GM18519 (cell line): ENCODE results near the gene TNFRSF1B.
"Not testable (repeated sequence)": the region's sequence is repeated elsewhere in the genome, so short reads cannot be mapped to it uniquely, and the experiment has no call there.

Experiments used
- ATAC-seq: cut with Tn5 transposase; IDR thresholded peaks from one replicate; pipeline ENCODE4 v1.9.1; 2021; ENCODE audit warnings: mild to moderate bottlenecking, moderate library complexity; ENCODE audit not compliant: unreplicated experiment, low FRiP score

TNFRSF1B gene

GRCh38 chr1:12208271-12208670 lies 41.5 kb downstream of the TNFRSF1B start:
- no peak for ATAC-seq

GRCh38 chr1:12208764-12209494 lies 42.1 kb downstream of the TNFRSF1B start:
- ATAC-seq = no peak

DNA sequence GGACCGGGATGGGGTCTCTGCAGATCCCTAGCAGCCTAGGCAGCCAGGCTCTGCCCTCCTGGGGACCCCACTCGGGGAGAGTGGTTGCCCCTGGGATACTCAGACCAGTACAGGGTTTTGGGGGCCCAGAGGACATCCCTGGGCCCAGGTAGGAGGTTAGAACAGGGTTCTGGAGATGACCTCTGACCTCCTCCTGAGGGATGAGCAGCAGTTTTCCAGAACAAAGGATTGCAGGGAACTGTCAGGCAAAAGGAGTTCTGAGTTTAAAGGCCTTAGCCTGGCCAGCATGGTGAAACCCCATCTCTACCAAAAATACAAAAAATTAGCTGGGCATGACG lies 42.7 kb downstream of the TNFRSF1B start:
- no peak for ATAC-seq

GRCh38 chr1:12215118-12215961 lies 48.5 kb downstream of the TNFRSF1B start:
- no peak for ATAC-seq

DNA sequence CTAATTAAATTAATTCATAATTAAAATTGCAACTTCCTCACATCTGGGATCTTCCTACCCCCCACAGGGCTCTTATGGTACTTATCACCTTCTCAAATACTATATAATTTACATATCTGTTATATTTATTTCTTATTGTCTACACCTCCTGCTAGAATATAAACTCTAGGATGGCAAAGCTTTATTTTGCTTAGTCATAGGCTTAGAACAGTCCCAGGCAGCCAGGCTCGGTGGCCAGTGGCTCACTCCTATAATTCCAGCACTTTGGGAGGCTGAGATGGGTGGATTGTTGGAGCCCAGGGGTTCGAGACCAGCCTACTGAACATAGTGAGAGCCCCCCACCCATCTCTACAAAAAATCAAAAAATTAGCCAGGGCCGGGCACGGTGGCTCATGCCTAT lies 53.0 kb downstream of the TNFRSF1B start:
- no peak for ATAC-seq

DNA sequence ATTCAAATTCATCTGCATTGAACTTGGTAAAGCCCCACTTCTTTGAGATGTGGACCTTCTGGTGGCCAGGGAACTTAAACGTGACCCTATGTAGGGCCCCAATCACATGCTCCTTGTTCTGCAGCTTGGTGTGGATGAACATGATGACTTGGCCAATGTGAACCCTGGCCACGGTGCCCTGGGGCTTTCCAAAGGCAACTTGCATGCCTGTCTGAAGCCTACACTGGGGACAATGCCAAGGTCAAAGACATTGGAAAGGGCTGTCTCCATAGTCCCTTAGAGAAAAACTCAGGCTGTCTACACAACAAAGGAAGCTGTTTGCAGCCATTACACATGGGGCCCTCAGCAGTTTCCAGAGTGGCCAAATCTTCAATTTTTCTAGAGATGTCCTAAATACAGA lies 54.1 kb downstream of the TNFRSF1B start:
- ATAC-seq = no peak

DNA sequence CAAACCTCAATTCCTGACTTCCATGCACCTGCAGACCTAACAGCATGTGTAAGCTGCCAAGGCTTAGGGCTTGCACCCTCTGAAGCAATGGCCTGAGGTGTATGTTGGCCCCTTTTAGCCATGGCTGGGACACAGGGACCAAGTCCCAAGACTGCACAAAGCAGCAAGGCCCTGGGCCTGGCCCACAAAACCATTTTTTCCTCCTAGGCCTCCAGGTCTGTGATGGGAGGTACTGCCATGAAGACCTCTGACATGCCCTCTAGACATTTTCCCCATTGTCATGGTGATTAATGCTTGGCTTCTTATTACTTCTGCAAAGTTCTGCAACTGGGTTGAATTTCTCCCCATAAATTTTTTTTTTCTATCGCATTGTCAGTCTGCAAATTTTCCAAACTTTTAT lies 55.9 kb downstream of the TNFRSF1B start:
- ATAC-seq = not testable (repeated sequence)

GRCh38 chr1:12224092-12224491 lies 57.3 kb downstream of the TNFRSF1B start:
- not testable (repeated sequence) for ATAC-seq

DNA sequence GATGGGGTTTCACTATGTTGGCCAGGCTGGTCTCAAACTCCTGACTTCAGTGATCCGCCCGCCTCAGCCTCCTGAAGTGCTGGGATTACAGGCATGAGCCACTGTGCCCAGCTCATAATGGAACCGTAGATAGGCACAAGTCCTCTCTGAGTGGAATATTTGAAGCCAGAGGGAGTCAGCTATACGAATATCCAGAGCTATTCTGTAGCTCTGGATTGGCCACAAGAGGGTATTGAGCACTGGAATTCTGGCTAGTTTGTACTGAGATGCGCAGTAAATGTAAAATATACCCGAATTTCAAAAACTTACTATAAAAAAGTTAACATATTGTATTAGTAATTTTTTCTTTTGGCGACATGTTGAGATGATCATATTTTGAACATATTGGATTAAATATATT lies 62.2 kb downstream of the TNFRSF1B start:
- ATAC-seq = no peak

- no peak for ATAC-seq
Measured at GRCh38 chr1:12229386-12229834, 62.6 kb downstream of the TNFRSF1B start.

- peak; percentile 65 for ATAC-seq
Measured at GRCh38 chr1:12229835-12230548, 63.2 kb downstream of the TNFRSF1B start, which contains the start of gene VPS13D. TSS of gene VPS13D (plus strand) at chr1:12230030. CDS start at chr1:12234267, 4,237 bp downstream.

GRCh38 chr1:12230549-12231275 lies 63.9 kb downstream of the TNFRSF1B start:
- ATAC-seq = no peak

GRCh38 chr1:12231276-12231595 lies 64.4 kb downstream of the TNFRSF1B start:
- no peak for ATAC-seq

DNA sequence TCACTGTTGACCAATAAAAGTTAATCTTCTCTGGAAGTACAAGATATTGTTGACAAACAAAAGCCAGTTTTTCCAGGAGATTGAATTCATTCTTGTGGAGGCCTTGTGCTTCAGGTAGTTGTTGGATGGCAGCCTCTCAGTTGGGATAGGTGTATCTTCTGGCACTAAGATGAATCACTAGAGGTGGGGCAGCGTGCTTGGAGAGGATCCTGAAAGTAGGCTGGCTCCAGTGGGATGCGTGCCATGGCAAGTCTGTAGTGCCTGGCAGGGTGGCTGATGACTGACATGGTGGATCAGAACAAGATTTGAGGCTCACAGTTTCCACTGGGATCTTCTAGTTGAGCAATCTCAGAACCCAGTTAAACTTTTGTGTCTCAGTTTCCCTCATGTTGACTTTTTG lies 65.4 kb downstream of the TNFRSF1B start:
- no peak for ATAC-seq

GRCh38 chr1:12244078-12244477 lies 77.3 kb downstream of the TNFRSF1B start:
- no peak for ATAC-seq

DNA sequence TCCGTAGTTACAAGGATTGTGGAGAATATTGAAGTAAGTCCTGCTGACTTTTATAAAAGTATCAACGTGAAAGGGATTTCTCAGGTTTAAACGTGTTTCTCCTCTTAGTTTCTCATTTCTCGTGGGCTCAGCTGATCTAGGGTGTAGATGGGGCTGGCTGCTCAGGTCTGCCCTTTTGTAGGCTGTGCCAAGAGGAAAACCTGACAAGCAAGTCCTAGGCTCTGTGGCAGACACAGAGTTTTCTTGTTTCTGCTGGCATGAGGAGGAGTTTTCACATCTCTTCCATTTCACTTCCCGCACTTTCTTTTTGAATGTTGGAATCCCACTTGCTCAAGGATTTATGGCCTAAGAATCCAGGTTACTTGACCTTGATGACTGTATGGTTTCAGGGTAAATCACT lies 77.8 kb downstream of the TNFRSF1B start:
- no peak for ATAC-seq

DNA sequence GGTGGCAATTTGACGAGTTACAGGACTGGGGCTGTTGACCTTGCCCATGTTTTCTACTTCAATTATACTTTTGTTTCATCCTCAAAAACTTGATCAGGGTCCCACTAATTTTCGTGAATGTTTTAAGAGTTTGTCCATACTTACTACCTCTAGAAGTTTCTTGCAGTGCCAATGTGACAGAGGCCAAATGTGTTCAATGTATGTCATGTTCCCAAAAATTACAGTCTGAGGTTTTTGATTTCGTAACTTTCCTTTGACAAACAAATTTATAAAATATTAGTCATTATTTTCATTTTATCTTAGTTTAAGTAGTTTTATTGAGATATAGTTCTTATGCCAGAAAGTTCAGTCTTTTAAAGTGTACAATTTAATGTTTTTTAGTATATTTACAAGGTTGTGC lies 78.3 kb downstream of the TNFRSF1B start:
- no peak for ATAC-seq

DNA sequence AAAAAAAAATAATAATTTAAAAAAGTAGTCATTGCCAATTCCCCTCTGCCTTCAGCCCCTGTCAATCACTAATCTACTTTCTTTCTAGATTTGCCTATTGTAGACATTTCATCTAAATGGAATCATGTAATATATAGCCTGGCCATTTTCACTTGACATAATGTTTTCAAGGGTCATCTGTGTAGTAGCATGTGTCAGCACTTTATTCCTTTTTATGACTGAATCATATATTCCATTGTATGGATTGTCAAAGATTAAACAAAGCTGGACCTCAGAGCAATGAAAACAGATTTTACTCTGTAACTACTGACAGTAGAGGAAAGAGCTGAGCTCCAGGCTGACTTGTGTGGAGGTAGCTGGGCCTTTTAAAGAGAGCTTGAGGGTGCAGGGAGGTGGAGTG lies 78.9 kb downstream of the TNFRSF1B start:
- ATAC-seq = no peak

DNA sequence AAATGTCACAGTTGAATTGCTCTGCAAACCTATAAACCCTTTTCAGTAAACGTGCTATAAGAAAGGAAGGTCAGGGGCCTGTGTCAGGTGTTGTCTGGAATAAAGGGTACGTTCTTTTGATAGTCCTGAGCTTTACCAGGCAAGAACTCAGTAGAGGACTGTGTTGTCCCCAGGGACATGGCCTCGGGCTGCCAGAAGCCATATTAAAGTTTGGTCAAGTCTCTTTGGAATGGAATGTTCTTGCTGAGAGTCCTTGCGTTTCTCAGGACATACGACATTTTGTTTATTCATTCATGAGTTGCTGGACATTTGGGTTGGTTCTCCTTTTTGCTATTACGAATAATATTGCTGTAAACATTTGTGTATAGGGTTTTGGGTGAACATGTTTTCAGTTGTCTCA lies 79.8 kb downstream of the TNFRSF1B start:
- no peak for ATAC-seq

DNA sequence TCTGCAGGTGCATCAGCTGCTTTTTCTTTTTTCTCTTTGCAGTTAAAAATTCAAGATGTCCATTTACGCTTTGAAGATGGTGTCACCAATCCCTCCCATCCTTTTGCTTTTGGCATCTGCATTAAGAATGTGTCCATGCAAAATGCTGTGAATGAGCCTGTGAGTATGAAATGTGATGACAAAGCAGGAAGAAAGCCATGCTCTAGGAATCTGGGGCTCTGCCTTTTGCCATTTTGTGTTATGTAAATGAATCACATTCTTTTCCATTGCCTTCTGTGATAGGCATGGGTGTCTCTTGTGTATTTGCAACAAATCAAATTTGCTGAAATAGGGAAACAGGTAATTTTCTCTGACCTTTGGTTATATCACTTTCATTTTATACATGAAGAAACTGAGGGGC lies 82.4 kb downstream of the TNFRSF1B start:
- ATAC-seq = no peak

DNA sequence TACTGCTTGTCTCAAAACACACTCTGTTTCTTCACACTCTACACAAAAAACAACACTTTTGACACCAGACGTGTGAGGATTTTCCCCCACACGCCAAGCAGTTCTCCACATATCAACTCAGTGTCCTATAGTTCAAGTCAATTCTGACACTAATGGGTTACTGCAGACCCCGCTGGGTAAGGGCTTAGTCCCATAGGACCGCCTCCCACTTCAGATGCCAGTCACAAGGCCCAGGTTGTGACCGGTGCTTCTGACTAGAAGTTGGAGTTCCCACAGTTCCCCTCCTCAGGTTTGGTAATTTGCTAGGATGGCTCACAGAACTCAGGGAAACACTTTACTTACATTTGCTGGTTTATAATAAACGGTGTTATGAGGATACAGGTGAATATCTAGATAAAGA lies 83.0 kb downstream of the TNFRSF1B start:
- no peak for ATAC-seq
